ENCODE measurements around the gene GAK.

- TF ChIP-seq CTCF (IDR thresholded peaks at IDR 0.05) (no peak), POLR2A (IDR thresholded peaks at IDR 0.05; ENCODE audit: low read depth) (no peak)
Observed at GRCh38 chr4:868421-868820, 63.7 kb downstream of the GAK start.

Data from esophagus muscularis mucosa (tissue), 3 donors.